DMS 273 (cell line): Measurements from ENCODE around the gene TMEM232.

Source experiments
- DNase-seq: peaks from one replicate; lab custom pipeline; 2025; ENCODE audit not compliant: unreplicated experiment; lab: John Stamatoyannopoulos, UW

Gene TMEM232

GRCh38 chr5:110409571-110409970 lies 316.9 kb downstream of the TMEM232 start:
- DNase-seq, result no peak

GRCh38 chr5:110402562-110402961 lies 323.9 kb downstream of the TMEM232 start:
- DNase-seq, result no peak

- DNase-seq, result no peak
These were observed 324.6 kb downstream of the TMEM232 start for GRCh38 chr5:110401881-110402280.

- DNase-seq, result no peak
These were observed 327.5 kb downstream of the TMEM232 start for GRCh38 chr5:110398951-110399350.

GRCh38 chr5:110397281-110397680 lies 329.2 kb downstream of the TMEM232 start:
- DNase-seq, result no peak

- no peak for DNase-seq
These were observed 339.7 kb downstream of the TMEM232 start for GRCh38 chr5:110386782-110387181.

- DNase-seq, result no peak
These were observed 343.2 kb downstream of the TMEM232 start for GRCh38 chr5:110383231-110383630.

GRCh38 chr5:110377943-110378342 lies 348.5 kb downstream of the TMEM232 start:
- no peak for DNase-seq

- no peak for DNase-seq
These were observed 349.1 kb downstream of the TMEM232 start for GRCh38 chr5:110377361-110377760.

GRCh38 chr5:110376281-110376951 lies 350.1 kb downstream of the TMEM232 start:
- no peak for DNase-seq

GRCh38 chr5:110371725-110372041 lies 354.8 kb downstream of the TMEM232 start:
- DNase-seq, result no peak

- DNase-seq, result no peak
These were observed 355.3 kb downstream of the TMEM232 start for GRCh38 chr5:110371011-110371724.
